Epithelial cell of esophagus (primary cell): ENCODE data around the gene ARHGAP42.

Source experiments
- DNase-seq: peaks from one replicate; pipeline ENCODE4 v3.0.0; 2010; ENCODE audit warnings: low read depth
- H3K4me3 ChIP-seq: 2 replicates; pipeline ENCODE4 v1.5.1; 2011; ENCODE audit warnings: mild to moderate bottlenecking, low read length, control low read depth
- CTCF ChIP-seq: IDR thresholded peaks from 2 replicates; pipeline ENCODE4 v1.5.1; 2011; ENCODE audit warnings: low read depth, mild to moderate bottlenecking, low read length, control low read depth, inconsistent platforms; ENCODE audit not compliant: insufficient read depth; ENCODE audit errors: missing control alignments

Gene ARHGAP42

GRCh38 chr11:100910808-100911207, 223.7 kb downstream of the ARHGAP42 start:
- H3K4me3 ChIP-seq = no peak overlapping the region
- no peak for TF ChIP-seq CTCF
- no peak for DNase-seq

GRCh38 chr11:100914415-100915110, 227.5 kb downstream of the ARHGAP42 start:
- no peak for DNase-seq
- TF ChIP-seq CTCF = no peak
- H3K4me3 ChIP-seq = no peak overlapping the region

- no peak overlapping the region for H3K4me3 ChIP-seq
- no peak for TF ChIP-seq CTCF
- DNase-seq = peak; percentile 44
Measured at GRCh38 chr11:100918551-100919500, 231.7 kb downstream of the ARHGAP42 start.

GRCh38 chr11:100920593-100920992, 233.5 kb downstream of the ARHGAP42 start:
- no peak for TF ChIP-seq CTCF
- peak; percentile 11 for DNase-seq
- H3K4me3 ChIP-seq = no peak overlapping the region

GRCh38 chr11:100922121-100922520, 235.0 kb downstream of the ARHGAP42 start:
- TF ChIP-seq CTCF = no peak
- H3K4me3 ChIP-seq = no peak overlapping the region
- no peak for DNase-seq

- DNase-seq = no peak
- TF ChIP-seq CTCF = no peak
- H3K4me3 ChIP-seq = no peak overlapping the region
Measured at GRCh38 chr11:100923555-100923954, 236.5 kb downstream of the ARHGAP42 start.
